Mucosa of rectum (tissue), 2 donors: ENCODE measurements around the gene PARD3.
A peak's percentile ranks its signal among the peaks of the same experiment; 100 is the strongest.

Experiments
- H3K27ac ChIP-seq, 2 donors: one replicate each; pipeline ENCODE4 v1.7.0; 2013; ENCODE audit warnings: inconsistent platforms in 2 of 2, low read depth in 2 of 2, low read length in 2 of 2
- H3K27me3 ChIP-seq, 2 donors: one replicate each; pipeline ENCODE4 v1.7.0; 2013; ENCODE audit warnings: low read length in 2 of 2; ENCODE audit not compliant: control insufficient read depth in 2 of 2, insufficient read depth in 2 of 2
- H3K36me3 ChIP-seq, 2 donors: one replicate each; pipeline ENCODE4 v1.7.0; 2013; ENCODE audit warnings: low read length in 2 of 2; ENCODE audit not compliant: control insufficient read depth in 2 of 2, insufficient read depth in 2 of 2
- H3K4me1 ChIP-seq, 2 donors: one replicate each; pipeline ENCODE4 v1.7.0; 2013; ENCODE audit warnings: low read length in 2 of 2, mild to moderate bottlenecking in 1 of 2; ENCODE audit not compliant: control insufficient read depth in 2 of 2, insufficient read depth in 2 of 2
- H3K4me3 ChIP-seq, 2 donors: one replicate each; pipeline ENCODE4 v1.7.0; 2013; ENCODE audit warnings: low read length in 2 of 2
- H3K9ac ChIP-seq, 2 donors: one replicate each; pipeline ENCODE4 v1.7.0; 2013; ENCODE audit warnings: low read length in 2 of 2, low read depth in 1 of 2, mild to moderate bottlenecking in 1 of 2
- H3K9me3 ChIP-seq, 2 donors: one replicate each; pipeline ENCODE4 v1.7.0; 2013; ENCODE audit warnings: low read length in 2 of 2; ENCODE audit not compliant: control insufficient read depth in 2 of 2
- donor health status: healthy.
- donor health status: Normal muscosa, but diverticular disease.

PARD3 gene

GRCh38 chr10:34489973-34490745 lies 324.9 kb downstream of the PARD3 start:
- H3K9me3 ChIP-seq = no peaks in the 10 kb centered on the region
- no peak overlapping the region for H3K9ac ChIP-seq
- no peak overlapping the region for H3K27ac ChIP-seq

GRCh38 chr10:34489411-34489810 lies 325.7 kb downstream of the PARD3 start:
- Histone ChIP-seq H3K4me3 (no peak overlapping the region), H3K27me3 (no peaks in the 10 kb centered on the region), H3K9ac (no peak overlapping the region)

More at GRCh38 chr10:34489973-34490745, 324.9 kb downstream of the PARD3 start:
- Histone ChIP-seq H3K36me3 (no peaks in the 10 kb centered on the region), H3K4me3 (no peak overlapping the region), H3K27me3 (no peaks in the 10 kb centered on the region), H3K4me1 (no peaks in the 10 kb centered on the region)

GRCh38 chr10:34488476-34489130 lies 326.5 kb downstream of the PARD3 start:
- H3K4me1 ChIP-seq = no peaks in the 10 kb centered on the region
- no peaks in the 10 kb centered on the region for H3K36me3 ChIP-seq
- H3K27me3 ChIP-seq = no peaks in the 10 kb centered on the region
- H3K9me3 ChIP-seq = no peaks in the 10 kb centered on the region
- no peak overlapping the region for H3K9ac ChIP-seq
- no peak overlapping the region for H3K4me3 ChIP-seq
- H3K27ac ChIP-seq = no peak overlapping the region

More at GRCh38 chr10:34489411-34489810, 325.7 kb downstream of the PARD3 start:
- Histone ChIP-seq H3K4me1 (no peaks in the 10 kb centered on the region), H3K27ac (no peak overlapping the region), H3K36me3 (no peaks in the 10 kb centered on the region), H3K9me3 (no peaks in the 10 kb centered on the region)

- no peaks in the 10 kb centered on the region for H3K27me3 ChIP-seq
- H3K36me3 ChIP-seq = no peaks in the 10 kb centered on the region
- H3K27ac ChIP-seq = no peak overlapping the region
- no peaks in the 10 kb centered on the region for H3K9me3 ChIP-seq
- no peak overlapping the region for H3K9ac ChIP-seq
- H3K4me3 ChIP-seq = no peak overlapping the region
- H3K4me1 ChIP-seq = no peaks in the 10 kb centered on the region
Measured at GRCh38 chr10:34486008-34486407, 329.1 kb downstream of the PARD3 start.

- no peak overlapping the region for H3K4me3 ChIP-seq
- H3K4me1 ChIP-seq = peaks cover 6% of the 10 kb centered on the region in 2 donors
- H3K9ac ChIP-seq = no peak overlapping the region
- H3K36me3 ChIP-seq = no peaks in the 10 kb centered on the region
- H3K27me3 ChIP-seq = no peaks in the 10 kb centered on the region
- no peak overlapping the region for H3K27ac ChIP-seq
- no peaks in the 10 kb centered on the region for H3K9me3 ChIP-seq
Measured at GRCh38 chr10:34484164-34484563, 330.9 kb downstream of the PARD3 start.

- no peaks in the 10 kb centered on the region for H3K9me3 ChIP-seq
- peaks cover 8 to 10% of the 10 kb centered on the region in 2 donors for H3K4me1 ChIP-seq
- no peaks in the 10 kb centered on the region for H3K27me3 ChIP-seq
- peak overlapping the region; percentile 5 to 29 for H3K27ac ChIP-seq
- no peak overlapping the region for H3K9ac ChIP-seq
- no peaks in the 10 kb centered on the region for H3K36me3 ChIP-seq
- H3K4me3 ChIP-seq = no peak overlapping the region
Measured at GRCh38 chr10:34480345-34480744, 334.8 kb downstream of the PARD3 start.

GRCh38 chr10:34479520-34480179 lies 335.4 kb downstream of the PARD3 start:
- Histone ChIP-seq H3K4me3 (no peak overlapping the region), H3K27me3 (no peaks in the 10 kb centered on the region), H3K9ac (no peak overlapping the region), H3K36me3 (no peaks in the 10 kb centered on the region), H3K9me3 (no peaks in the 10 kb centered on the region), H3K4me1 (peaks cover 8 to 10% of the 10 kb centered on the region in 2 donors), H3K27ac (peak overlapping the region; percentile 5 to 29)

- no peak overlapping the region for H3K27ac ChIP-seq
Measured at GRCh38 chr10:34477249-34477648, 337.8 kb downstream of the PARD3 start.

GRCh38 chr10:34476608-34477007 lies 338.5 kb downstream of the PARD3 start:
- Histone ChIP-seq H3K27ac (no peak overlapping the region), H3K9ac (no peak overlapping the region), H3K36me3 (no peaks in the 10 kb centered on the region), H3K9me3 (no peaks in the 10 kb centered on the region), H3K4me3 (no peak overlapping the region), H3K27me3 (no peaks in the 10 kb centered on the region), H3K4me1 (peaks cover 8 to 14% of the 10 kb centered on the region in 2 donors)

More at GRCh38 chr10:34477249-34477648, 337.8 kb downstream of the PARD3 start:
- Histone ChIP-seq H3K9ac (no peak overlapping the region), H3K27me3 (no peaks in the 10 kb centered on the region), H3K4me1 (peaks cover 8 to 14% of the 10 kb centered on the region in 2 donors), H3K9me3 (no peaks in the 10 kb centered on the region), H3K4me3 (no peak overlapping the region), H3K36me3 (no peaks in the 10 kb centered on the region)

GRCh38 chr10:34475786-34476185 lies 339.3 kb downstream of the PARD3 start:
- H3K27me3 ChIP-seq = no peaks in the 10 kb centered on the region
- peaks cover 8 to 14% of the 10 kb centered on the region in 2 donors for H3K4me1 ChIP-seq

More at GRCh38 chr10:34475786-34476185, 339.3 kb downstream of the PARD3 start:
- H3K9me3 ChIP-seq = no peaks in the 10 kb centered on the region
- H3K9ac ChIP-seq = no peak overlapping the region
- no peak overlapping the region for H3K27ac ChIP-seq
- H3K36me3 ChIP-seq = no peaks in the 10 kb centered on the region
- no peak overlapping the region for H3K4me3 ChIP-seq
